Neural progenitor cell (in vitro differentiated cells): ENCODE measurements around the gene C1QTNF1.

Source experiments
- CTCF ChIP-seq: fragments of 200-600 bp; sonication (generic); IDR thresholded peaks from 2 replicates; pipeline ENCODE4 v1.5.1; 2017; ENCODE audit warnings: antibody characterized with exemption, mild to moderate bottlenecking
- EZH2 ChIP-seq: fragments of 200-600 bp; sonication (generic); IDR thresholded peaks from 2 replicates; pipeline ENCODE4 v1.6.1; 2017; ENCODE audit warnings: antibody characterized with exemption, mild to moderate bottlenecking, moderate library complexity
- EZH2phosphoT487 ChIP-seq: fragments of 200-600 bp; sonication (generic); IDR thresholded peaks from 2 replicates; pipeline ENCODE4 v1.6.1; 2017; ENCODE audit warnings: antibody characterized with exemption

- TF ChIP-seq EZH2 (no peak), EZH2phosphoT487 (peak; percentile 28), CTCF (no peak)
Measured at GRCh38 chr17:79024901-79025737, 1.1 kb downstream of the C1QTNF1 start.
